Fibroblast of lung (primary cell): ENCODE results near the gene ATP6AP2. TPM values are rescaled to one million over a fixed set of nuclear protein-coding genes. Genes with fewer than 3 reads are reported as not detected.

Experiments used
- DNase-seq, 2 donors: peaks; one replicate each; pipeline versions ENCODE4 v3.0.0 to v3.0.0-alpha.2; 2010; ENCODE audit warnings: low read depth in 2 of 2
- H2AFZ ChIP-seq: 2 replicates; pipeline ENCODE4 v1.5.1; 2012; ENCODE audit warnings: low read length, control low read depth, inconsistent platforms
- H3K27ac ChIP-seq: 2 replicates; pipeline ENCODE4 v1.5.1; 2011; ENCODE audit warnings: low read length, control low read depth; ENCODE audit not compliant: insufficient read depth
- H3K27me3 ChIP-seq: 2 replicates; pipeline ENCODE4 v1.5.1; 2011; ENCODE audit warnings: mild to moderate bottlenecking, low read length; ENCODE audit not compliant: control insufficient read depth, insufficient read depth
- H3K36me3 ChIP-seq: 2 replicates; pipeline ENCODE4 v1.5.1; 2011; ENCODE audit warnings: low read length; ENCODE audit not compliant: control insufficient read depth, insufficient read depth
- H3K4me1 ChIP-seq: 2 replicates; pipeline ENCODE4 v1.5.1; 2011; ENCODE audit warnings: low read length; ENCODE audit not compliant: control insufficient read depth, insufficient read depth; ENCODE audit errors: extremely low read depth
- H3K4me2 ChIP-seq: 2 replicates; pipeline ENCODE4 v1.5.1; 2011; ENCODE audit warnings: low read length, control low read depth; ENCODE audit not compliant: insufficient read depth; ENCODE audit errors: extremely low read depth
- H3K4me3 ChIP-seq, 4 experiments: fragments of 200-600 bp in 1 of 4; sonication (generic) in 1 of 4; replicated peaks in 1 of 4; 2 replicates each; pipeline ENCODE4 v1.5.1; 2011 to 2016; ENCODE audit warnings: low read length in 4 of 4, low read depth in 3 of 4, mild to moderate bottlenecking in 3 of 4, control low read depth in 2 of 4, inconsistent platforms in 1 of 4, mixed read lengths in 1 of 4; ENCODE audit not compliant: insufficient read depth in 1 of 4; ENCODE audit errors: control extremely low read depth in 1 of 4
- H3K79me2 ChIP-seq: 2 replicates; pipeline ENCODE4 v1.5.1; 2012; ENCODE audit warnings: mild to moderate bottlenecking, low read length, inconsistent platforms; ENCODE audit not compliant: control insufficient read depth, insufficient read depth
- H3K9ac ChIP-seq: 2 replicates; pipeline ENCODE4 v1.5.1; 2011; ENCODE audit warnings: mild to moderate bottlenecking, low read length, control low read depth; ENCODE audit not compliant: insufficient read depth
- H3K9me3 ChIP-seq: 2 replicates; pipeline ENCODE4 v1.5.1; 2012; ENCODE audit warnings: low read depth, low read length; ENCODE audit not compliant: control insufficient read depth, insufficient read depth
- H4K20me1 ChIP-seq: 2 replicates; pipeline ENCODE4 v1.5.1; 2011; ENCODE audit warnings: low read length; ENCODE audit not compliant: control insufficient read depth, insufficient read depth; ENCODE audit errors: extremely low read depth
- CTCF ChIP-seq, 2 donors: IDR thresholded peaks in 1 of 2; conservative IDR thresholded peaks in 1 of 2; 1 replicate in 1 of 2; 2 replicates in 1 of 2; pipeline ENCODE4 v1.5.1; 2011 to 2012; ENCODE audit warnings: low read length in 2 of 2, control low read depth in 1 of 2, inconsistent platforms in 1 of 2, low read depth in 1 of 2, mild to moderate bottlenecking in 1 of 2
- EZH2 ChIP-seq: IDR thresholded peaks from 2 replicates; pipeline ENCODE4 v1.5.1; 2012; ENCODE audit warnings: low read length, control low read depth, mild to moderate bottlenecking; ENCODE audit errors: missing control alignments
- polyA plus RNA-seq, 2 donors: library from polyadenylated mRNA; depleted of rRNA in 1 of 2; stranded (reverse) in 1 of 2; unstranded in 1 of 2; fragments of >200 nt; gene quantifications; 2 replicates each; pipeline ENCODE4 v1.2.1, GENCODE V29; 2011 to 2012; ENCODE audit warnings: missing spikeins in 1 of 2
- total RNA-seq: library from RNA; depleted of rRNA; stranded (reverse); fragments of >200 nt; gene quantifications from 2 replicates; pipeline ENCODE4 v1.2.1, GENCODE V29; 2014

Gene ATP6AP2
- total and polyA plus RNA-seq, 2 donors (not counting 1 experiment from before 2014, with no cell fraction given) = 164 to 510 TPM

DNA sequence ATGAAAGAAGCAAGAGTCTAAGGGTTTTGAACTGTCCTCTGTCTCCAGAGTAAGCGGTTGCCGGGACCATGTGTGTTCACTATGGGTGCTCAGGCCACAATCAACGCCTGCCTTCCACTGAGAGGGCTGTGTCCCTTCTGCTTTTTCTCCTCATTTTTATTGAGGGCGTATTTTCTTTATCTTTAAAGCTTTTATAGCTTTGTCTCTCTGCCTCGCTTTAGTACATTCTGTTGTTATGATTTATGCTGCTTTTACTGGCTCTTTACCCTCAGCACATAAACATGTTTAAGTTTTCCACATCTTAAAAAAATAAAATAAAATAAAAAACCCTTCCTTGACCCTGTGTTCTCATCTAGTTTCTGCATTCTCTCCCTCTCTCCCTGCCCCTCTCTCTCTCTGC, 42.4 kb upstream of the ATP6AP2 start:
- peak in 1 of 2 donors; percentile 0 for DNase-seq
- Histone ChIP-seq H3K4me2 (no peak overlapping the region), H3K4me3 (no peak overlapping the region), H3K27ac (no peak overlapping the region), H3K9ac (no peak overlapping the region), H3K27me3 (peaks cover 4% of the 10 kb centered on the region), H3K4me1 (no peaks in the 10 kb centered on the region), H3K9me3 (no peaks in the 10 kb centered on the region), H4K20me1 (no peaks in the 10 kb centered on the region), H3K79me2 (no peaks in the 10 kb centered on the region), H3K36me3 (no peaks in the 10 kb centered on the region), H2AFZ (no peak overlapping the region)
- TF ChIP-seq EZH2 (no peak), CTCF (conservative IDR thresholded peaks at IDR 0.05 in 1 of 2, IDR thresholded peaks at IDR 0.05 in 1 of 2; ENCODE audit: low read depth in 1 of 2, low read length in 2 of 2) (no peak)

GRCh38 chrX:40539214-40540142, 41.3 kb upstream of the ATP6AP2 start:
- Histone ChIP-seq H2AFZ (peak overlapping the region; percentile 20), H3K4me2 (no peak overlapping the region), H3K4me1 (no peaks in the 10 kb centered on the region), H3K36me3 (no peaks in the 10 kb centered on the region), H3K79me2 (no peaks in the 10 kb centered on the region), H4K20me1 (no peaks in the 10 kb centered on the region), H3K27ac (no peak overlapping the region), H3K9me3 (no peaks in the 10 kb centered on the region), H3K9ac (no peak overlapping the region), H3K27me3 (peaks cover 4% of the 10 kb centered on the region), H3K4me3 (no peak overlapping the region)
- no peak for TF ChIP-seq CTCF (conservative IDR thresholded peaks at IDR 0.05 in 1 of 2, IDR thresholded peaks at IDR 0.05 in 1 of 2; ENCODE audit: low read depth in 1 of 2, low read length in 2 of 2)
- no peak for TF ChIP-seq EZH2
- peak; percentile 58 to 60 for DNase-seq

DNA sequence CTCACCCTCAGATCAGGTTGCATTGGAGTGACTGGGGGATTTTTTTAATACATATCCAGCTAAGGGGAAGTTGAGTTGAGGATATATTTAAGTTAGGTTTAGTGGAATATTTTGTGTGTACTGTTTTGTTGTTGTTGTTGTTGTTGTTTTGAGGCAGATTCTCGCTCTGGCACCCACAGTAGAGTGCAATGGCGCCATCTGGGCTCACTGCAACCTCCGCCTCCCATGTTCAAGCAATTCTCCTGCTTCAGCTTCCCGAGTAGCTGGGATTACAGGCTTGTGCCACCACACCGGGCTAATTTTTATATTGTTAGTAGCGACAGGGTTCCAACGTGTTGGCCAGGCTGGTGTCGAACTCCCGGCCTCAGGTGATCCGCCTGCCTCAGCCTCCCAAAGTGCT, 38.6 kb upstream of the ATP6AP2 start:
- DNase-seq = no peak
- peaks cover 2% of the 10 kb centered on the region for H3K27me3 ChIP-seq
- H3K4me3 ChIP-seq = no peak overlapping the region
- no peak overlapping the region for H3K9ac ChIP-seq
- H3K4me2 ChIP-seq = no peak overlapping the region
- no peaks in the 10 kb centered on the region for H3K4me1 ChIP-seq
- no peaks in the 10 kb centered on the region for H4K20me1 ChIP-seq
- TF ChIP-seq EZH2 (no peak), CTCF (conservative IDR thresholded peaks at IDR 0.05 in 1 of 2, IDR thresholded peaks at IDR 0.05 in 1 of 2; ENCODE audit: low read depth in 1 of 2, low read length in 2 of 2) (no peak)
- H3K36me3 ChIP-seq = no peaks in the 10 kb centered on the region
- no peak overlapping the region for H3K27ac ChIP-seq
- no peaks in the 10 kb centered on the region for H3K9me3 ChIP-seq
- no peak overlapping the region for H2AFZ ChIP-seq
- no peaks in the 10 kb centered on the region for H3K79me2 ChIP-seq
